Activated B cell treated with CpG ODN at 0.5 μM for 24 hours (primary cell): ENCODE results near the gene SND1. TPM values are rescaled to one million over a fixed set of nuclear protein-coding genes. Genes with fewer than 3 reads are reported as not detected.

Experiments used
- ATAC-seq: fragments of 200-7000 bp; cut with Tn5 transposase; one replicate; pipeline ENCODE4 v1.10.0; 2021; ENCODE audit warnings: low read depth, mild to moderate bottlenecking, moderate library complexity
- CTCF ChIA-PET: fragments of 350-600 bp; sonication (Branson Sonifier 250); formaldehyde crosslinking; loops from one replicate; lab custom pipeline; 2021; ENCODE audit warnings: antibody characterized with exemption; lab: Charles Lee
- POLR2A ChIA-PET: fragments of 350-600 bp; sonication (Branson Sonifier 250); formaldehyde crosslinking; loops from one replicate; lab custom pipeline; 2021; ENCODE audit warnings: antibody characterized with exemption; lab: Charles Lee
- DNase-seq: peaks from one replicate; pipeline ENCODE4 v3.0.0; 2022
- H3K27ac Mint-ChIP-seq: one replicate; pipeline ENCODE4 v1.8.0; 2020; ENCODE audit warnings: mixed read lengths
- H3K27me3 Mint-ChIP-seq: one replicate; pipeline ENCODE4 v1.8.0; 2021; ENCODE audit warnings: mixed read lengths
- H3K36me3 Mint-ChIP-seq: one replicate; pipeline ENCODE4 v1.8.0; 2021; ENCODE audit warnings: low read depth, mixed read lengths
- H3K4me1 Mint-ChIP-seq: one replicate; pipeline ENCODE4 v1.8.0; 2021; ENCODE audit warnings: mixed read lengths
- H3K4me3 Mint-ChIP-seq: one replicate; pipeline ENCODE4 v1.8.0; 2020; ENCODE audit warnings: mild to moderate bottlenecking, mixed read lengths
- H3K9me3 Mint-ChIP-seq: one replicate; pipeline ENCODE4 v1.8.0; 2020; ENCODE audit warnings: mixed read lengths
- CTCF ChIP-seq: fragments of 200-600 bp; IDR thresholded peaks from one replicate; pipeline ENCODE4 v1.8.0; 2022; ENCODE audit warnings: antibody characterized with exemption, mild to moderate bottlenecking
- intact Hi-C: fragments of 100-400 bp; cut with micrococcal nuclease; formaldehyde crosslinking; loops from one replicate; pipeline ENCODE4 v1.15.1; 2024
- total RNA-seq: library from RNA; stranded (reverse); gene quantifications from 2 replicates; pipeline ENCODE4 v1.2.3, GENCODE V29; 2022

The SND1 gene
- total RNA-seq, 1 donor from 2014 or later, result 215 TPM

- no peak for TF ChIP-seq CTCF
- H3K4me3 Mint-ChIP-seq, result no peak overlapping the region
- no peaks in the 10 kb centered on the region for H3K9me3 Mint-ChIP-seq
- no peak overlapping the region for H3K27ac Mint-ChIP-seq
- DNase-seq, result no peak
- intact Hi-C loops, result no loop called here
- H3K4me1 Mint-ChIP-seq, result peaks cover 18% of the 10 kb centered on the region
- ChIA-PET CTCF (no interaction called here), POLR2A (no interaction called here)
- peaks cover 11% of the 10 kb centered on the region for H3K36me3 Mint-ChIP-seq
- no peak for ATAC-seq
- no peaks in the 10 kb centered on the region for H3K27me3 Mint-ChIP-seq
These were observed 112.7 kb downstream of the SND1 start for GRCh38 chr7:127764681-127765080.

- H3K27me3 Mint-ChIP-seq, result no peaks in the 10 kb centered on the region
- DNase-seq (no peak), ATAC-seq (no peak)
- intact Hi-C loops, result no loop called here
- H3K27ac Mint-ChIP-seq, result no peak overlapping the region
- ChIA-PET POLR2A (no interaction called here), CTCF (no interaction called here)
- peaks cover 18% of the 10 kb centered on the region for H3K4me1 Mint-ChIP-seq
- no peak overlapping the region for H3K4me3 Mint-ChIP-seq
- TF ChIP-seq CTCF, result no peak
- peaks cover 11% of the 10 kb centered on the region for H3K36me3 Mint-ChIP-seq
- H3K9me3 Mint-ChIP-seq, result no peaks in the 10 kb centered on the region
These were observed 113.2 kb downstream of the SND1 start for GRCh38 chr7:127765150-127765549.

GRCh38 chr7:127766831-127767459 lies 115.0 kb downstream of the SND1 start:
- no peak overlapping the region for H3K27ac Mint-ChIP-seq

GRCh38 chr7:127768241-127768640 lies 116.2 kb downstream of the SND1 start:
- H3K4me3 Mint-ChIP-seq, result no peak overlapping the region
- DNase-seq (no peak), ATAC-seq (no peak)
- intact Hi-C loops, result no loop called here
- no peaks in the 10 kb centered on the region for H3K9me3 Mint-ChIP-seq
- peaks cover 11% of the 10 kb centered on the region for H3K36me3 Mint-ChIP-seq
- H3K27ac Mint-ChIP-seq, result no peak overlapping the region
- peaks cover 24% of the 10 kb centered on the region for H3K4me1 Mint-ChIP-seq
- ChIA-PET CTCF (no interaction called here), POLR2A (no interaction called here)
- no peaks in the 10 kb centered on the region for H3K27me3 Mint-ChIP-seq
- TF ChIP-seq CTCF, result no peak

More at GRCh38 chr7:127766831-127767459, 115.0 kb downstream of the SND1 start:
- peaks cover 21% of the 10 kb centered on the region for H3K4me1 Mint-ChIP-seq
- intact Hi-C loops, result no loop called here
- ChIA-PET POLR2A (no interaction called here), CTCF (no interaction called here)
- ATAC-seq (no peak), DNase-seq (no peak)
- H3K4me3 Mint-ChIP-seq, result no peak overlapping the region
- TF ChIP-seq CTCF, result no peak
- H3K27me3 Mint-ChIP-seq, result no peaks in the 10 kb centered on the region
- peaks cover 11% of the 10 kb centered on the region for H3K36me3 Mint-ChIP-seq
- no peaks in the 10 kb centered on the region for H3K9me3 Mint-ChIP-seq

GRCh38 chr7:127769137-127769536 lies 117.1 kb downstream of the SND1 start:
- Mint-ChIP-seq H3K27me3 (no peaks in the 10 kb centered on the region), H3K4me1 (peaks cover 22% of the 10 kb centered on the region), H3K27ac (no peak overlapping the region), H3K9me3 (no peaks in the 10 kb centered on the region), H3K36me3 (peaks cover 13% of the 10 kb centered on the region), H3K4me3 (no peak overlapping the region)
- ChIA-PET CTCF (no interaction called here), POLR2A (no interaction called here)
- intact Hi-C loops, result no loop called here
- TF ChIP-seq CTCF, result no peak
- DNase-seq (no peak), ATAC-seq (no peak)
